K562 (cell line): ENCODE measurements around the gene CC2D1A. TPM values are rescaled to one million over a fixed set of nuclear protein-coding genes. Genes with fewer than 3 reads are reported as not detected.

Experiments
- JUN ChIP-seq, 2 experiments: sonication (generic) in 1 of 2; formaldehyde crosslinking in 1 of 2; IDR thresholded peaks; 2 replicates each; pipeline versions ENCODE4 v1.6.1 to v1.8.0; 2012 to 2022; ENCODE audit warnings: borderline replicate concordance in 2 of 2, mild to moderate bottlenecking in 2 of 2, improper control_type of control experiment in 1 of 2, low read depth in 1 of 2, low read length in 1 of 2, missing genetic modification reagents in 1 of 2
- NBN ChIP-seq: fragments of 450-650 bp; IDR thresholded peaks from 2 replicates; pipeline ENCODE4 v1.6.1; 2016; ENCODE audit warnings: low read depth, mild to moderate bottlenecking
- NCOA2 ChIP-seq, 2 experiments: fragments of 450-650 bp; IDR thresholded peaks; 2 replicates each; pipeline ENCODE4 v1.6.1; 2018; ENCODE audit warnings: mild to moderate bottlenecking in 2 of 2, moderate library complexity in 1 of 2; ENCODE audit not compliant: partially characterized antibody in 2 of 2
- NRF1 ChIP-seq, 2 experiments: fragments of 450-650 bp; IDR thresholded peaks in 1 of 2; conservative IDR thresholded peaks in 1 of 2; 2 replicates each; pipeline ENCODE4 v1.6.1; 2014; ENCODE audit warnings: mild to moderate bottlenecking in 2 of 2
- TAL1 ChIP-seq: fragments of 450-650 bp; IDR thresholded peaks from 2 replicates; pipeline ENCODE4 v1.6.1; 2016; ENCODE audit warnings: mild to moderate bottlenecking
- TEAD1 ChIP-seq, 2 experiments: fragments of 450-650 bp in 1 of 2; sonication (generic) in 1 of 2; formaldehyde crosslinking; IDR thresholded peaks; 2 replicates each; pipeline versions ENCODE4 v1.4.0 to v1.8.0; 2020 to 2022; ENCODE audit warnings: mild to moderate bottlenecking in 2 of 2, missing genetic modification reagents in 1 of 2
- polyA plus RNA-seq, 8 experiments: library from polyadenylated mRNA; depleted of rRNA in 4 of 8; stranded (reverse) in 5 of 8; unstranded in 3 of 8; fragments of >200 nt; fragmentation: Nextera tagmentation in 2 of 8; fragmentation: Illumina TruSeq in 1 of 8; extraction: Ambion mirVana in 2 of 8; extraction: Trizol in 1 of 8; gene quantifications; 2 replicates each; pipeline versions ENCODE4 v1.2.1 to v1.2.3, GENCODE V29; 2011 to 2014; ENCODE audit warnings: inconsistent platforms in 1 of 8, missing spikeins in 1 of 8
- total RNA-seq, 7 experiments: library from RNA; depleted of rRNA in 6 of 7; stranded (reverse); fragments of >200 nt in 6 of 7; fragmentation: Illumina TruSeq in 2 of 7; extraction: Trizol in 2 of 7; gene quantifications; 2 replicates each; pipeline versions ENCODE4 v1.2.1 to v1.2.3, GENCODE V29; 2011 to 2021; ENCODE audit warnings: low replicate concordance in 1 of 7
- TF ChIP-seq, protein P1 (sequence below): sonication (generic); formaldehyde crosslinking; IDR thresholded peaks from 2 replicates; pipeline ENCODE4 v1.9.0; 2022; ENCODE audit warnings: mild to moderate bottlenecking, missing genetic modification reagents
- TF ChIP-seq, protein P2 (sequence below): fragments of 250-450 bp; sonication (Bioruptor Pico); IDR thresholded peaks from 2 replicates; pipeline ENCODE4 v1.4.0; 2020
- TF ChIP-seq, protein P3 (sequence below): sonication (generic); formaldehyde crosslinking; IDR thresholded peaks from 2 replicates; pipeline ENCODE4 v1.9.0; 2022; ENCODE audit warnings: mild to moderate bottlenecking, missing genetic modification reagents
- TF ChIP-seq, protein P4 (sequence below): conservative IDR thresholded peaks from 2 replicates; pipeline ENCODE4 v1.6.1; 2011; ENCODE audit warnings: low read depth, mild to moderate bottlenecking, low read length; ENCODE audit not compliant: control insufficient read depth
- TF ChIP-seq, protein P5 (sequence below), 3 experiments: fragments of 200-800 bp in 1 of 3; sonication (Bioruptor generic) in 1 of 3; sonication (generic) in 1 of 3; formaldehyde crosslinking in 1 of 3; IDR thresholded peaks; 2 replicates each; pipeline versions ENCODE4 v1.6.1 to v1.8.0; 2016 to 2022; ENCODE audit warnings: mild to moderate bottlenecking in 2 of 3, missing compliant biosample characterization in 2 of 3, missing genetic modification characterization in 2 of 3, missing genetic modification reagents in 1 of 3

CC2D1A gene
- total and polyA plus RNA-seq, 9 of the 15 experiments (the other 6 are each of a cell fraction or from before 2014, with no cell fraction given): 0.32 to 31.0 (median 12.9) TPM

DNA sequence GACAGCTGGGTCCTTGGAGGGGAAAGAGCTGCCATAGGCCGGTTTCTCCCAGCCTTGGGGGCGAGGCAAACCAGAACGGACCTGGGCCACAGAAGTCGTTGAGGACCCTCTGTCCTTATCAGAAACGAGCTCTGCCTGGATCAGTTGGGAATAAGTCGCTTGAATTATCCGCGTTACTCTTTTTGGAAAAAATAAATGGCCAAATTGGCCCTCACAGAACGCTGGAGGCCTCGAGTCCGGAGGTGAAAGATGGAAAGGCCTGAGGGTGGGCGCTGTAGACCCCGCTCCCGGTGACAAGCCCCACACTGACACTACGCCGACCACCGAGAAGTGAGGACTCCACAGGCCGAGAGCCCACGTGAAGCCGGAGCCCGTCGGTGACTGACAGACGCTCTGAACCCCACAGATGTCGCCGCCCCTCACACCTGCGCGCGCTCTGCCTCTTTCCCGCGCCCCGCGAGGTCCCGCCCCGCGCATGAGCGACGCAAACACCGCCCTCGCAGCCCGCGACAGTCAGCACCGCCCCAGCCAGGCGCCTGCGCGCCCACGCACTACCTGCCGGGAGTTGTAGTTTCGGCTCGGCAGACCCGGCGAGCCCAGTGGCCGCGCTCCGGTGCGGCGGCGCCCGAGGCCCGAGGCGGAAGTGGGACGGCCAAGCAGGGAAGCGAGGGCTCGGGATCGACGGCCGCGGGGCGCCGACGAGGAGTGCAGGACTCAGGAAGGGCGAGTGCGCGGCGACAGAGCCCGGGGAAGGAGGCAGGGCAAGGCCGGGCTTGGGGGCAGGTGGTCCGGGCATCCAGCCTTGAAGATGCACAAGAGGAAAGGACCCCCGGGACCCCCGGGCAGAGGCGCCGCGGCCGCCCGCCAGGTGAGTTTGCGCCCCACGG, at the start of gene CC2D1A, which contains the start of gene BRME1 (continued):
- TF ChIP-seq JUN (IDR thresholded peaks at IDR 0.05; ENCODE audit: borderline replicate concordance, low read depth, low read length) (peak; percentile 51; the same call in 1 of the 2 replicates), JUN (CRISPR knock-in tag; IDR thresholded peaks at IDR 0.05; ENCODE audit: borderline replicate concordance) (no peak), NBN (0 out of 2 replicates have a peak, but pooled peaks have one; percentile 18), TEAD1 (CRISPR knock-in tag; IDR thresholded peaks at IDR 0.05) (peak in 1 of 2 experiments; percentile 69; a peak in 1 of 4 replicates), NRF1 (conservative IDR thresholded peaks at IDR 0.05 in 1 of 2, IDR thresholded peaks at IDR 0.05 in 1 of 2) (peak; percentile 98 to 99), NCOA2 (IDR thresholded peaks at IDR 0.05; ENCODE audit: partially characterized antibody in 2 of 2) (no peak), TAL1 (no peak)
- TF ChIP-seq, protein P1, sequence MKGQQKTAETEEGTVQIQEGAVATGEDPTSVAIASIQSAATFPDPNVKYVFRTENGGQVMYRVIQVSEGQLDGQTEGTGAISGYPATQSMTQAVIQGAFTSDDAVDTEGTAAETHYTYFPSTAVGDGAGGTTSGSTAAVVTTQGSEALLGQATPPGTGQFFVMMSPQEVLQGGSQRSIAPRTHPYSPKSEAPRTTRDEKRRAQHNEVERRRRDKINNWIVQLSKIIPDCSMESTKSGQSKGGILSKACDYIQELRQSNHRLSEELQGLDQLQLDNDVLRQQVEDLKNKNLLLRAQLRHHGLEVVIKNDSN: peak; percentile 56
- TF ChIP-seq, protein P2, sequence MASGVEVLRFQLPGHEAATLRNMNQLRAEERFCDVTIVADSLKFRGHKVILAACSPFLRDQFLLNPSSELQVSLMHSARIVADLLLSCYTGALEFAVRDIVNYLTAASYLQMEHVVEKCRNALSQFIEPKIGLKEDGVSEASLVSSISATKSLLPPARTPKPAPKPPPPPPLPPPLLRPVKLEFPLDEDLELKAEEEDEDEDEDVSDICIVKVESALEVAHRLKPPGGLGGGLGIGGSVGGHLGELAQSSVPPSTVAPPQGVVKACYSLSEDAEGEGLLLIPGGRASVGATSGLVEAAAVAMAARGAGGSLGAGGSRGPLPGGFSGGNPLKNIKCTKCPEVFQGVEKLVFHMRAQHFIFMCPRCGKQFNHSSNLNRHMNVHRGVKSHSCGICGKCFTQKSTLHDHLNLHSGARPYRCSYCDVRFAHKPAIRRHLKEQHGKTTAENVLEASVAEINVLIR (CRISPR knock-in tag): peak; percentile 44; the same call in 1 of the 2 replicates
- TF ChIP-seq, protein P3, sequence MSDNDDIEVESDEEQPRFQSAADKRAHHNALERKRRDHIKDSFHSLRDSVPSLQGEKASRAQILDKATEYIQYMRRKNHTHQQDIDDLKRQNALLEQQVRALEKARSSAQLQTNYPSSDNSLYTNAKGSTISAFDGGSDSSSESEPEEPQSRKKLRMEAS (CRISPR knock-in tag): peak; percentile 99
- TF ChIP-seq, protein P4, sequence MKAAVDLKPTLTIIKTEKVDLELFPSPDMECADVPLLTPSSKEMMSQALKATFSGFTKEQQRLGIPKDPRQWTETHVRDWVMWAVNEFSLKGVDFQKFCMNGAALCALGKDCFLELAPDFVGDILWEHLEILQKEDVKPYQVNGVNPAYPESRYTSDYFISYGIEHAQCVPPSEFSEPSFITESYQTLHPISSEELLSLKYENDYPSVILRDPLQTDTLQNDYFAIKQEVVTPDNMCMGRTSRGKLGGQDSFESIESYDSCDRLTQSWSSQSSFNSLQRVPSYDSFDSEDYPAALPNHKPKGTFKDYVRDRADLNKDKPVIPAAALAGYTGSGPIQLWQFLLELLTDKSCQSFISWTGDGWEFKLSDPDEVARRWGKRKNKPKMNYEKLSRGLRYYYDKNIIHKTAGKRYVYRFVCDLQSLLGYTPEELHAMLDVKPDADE: peak; percentile 98
- TF ChIP-seq, protein P5, sequence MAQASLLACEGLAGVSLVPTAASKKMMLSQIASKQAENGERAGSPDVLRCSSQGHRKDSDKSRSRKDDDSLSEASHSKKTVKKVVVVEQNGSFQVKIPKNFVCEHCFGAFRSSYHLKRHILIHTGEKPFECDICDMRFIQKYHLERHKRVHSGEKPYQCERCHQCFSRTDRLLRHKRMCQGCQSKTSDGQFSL (CRISPR knock-in tag; IDR thresholded peaks at IDR 0.05): peak; percentile 53; the same call in 1 of the 2 replicates
- TF ChIP-seq, protein P5 (tag; IDR thresholded peaks at IDR 0.05): no peak
